MM.1S (cell line): ENCODE measurements around the gene CMIP.

ENCODE experiments used
- DNase-seq: peaks from one replicate; pipeline ENCODE4 v3.0.0-alpha.2; 2015
- H2AFZ ChIP-seq: fragments of 300-600 bp; sonication (generic); 2 replicates; pipeline ENCODE4 v1.6.0; 2016; ENCODE audit warnings: antibody characterized with exemption, low read length
- H3F3A ChIP-seq: fragments of 300-600 bp; sonication (generic); 2 replicates; pipeline ENCODE4 v1.6.1; 2016; ENCODE audit warnings: mild to moderate bottlenecking, antibody characterized with exemption, low read length, moderate library complexity, mixed read lengths; ENCODE audit not compliant: insufficient read depth
- H3K27ac ChIP-seq: fragments of 300-600 bp; sonication (generic); 2 replicates; pipeline ENCODE4 v1.5.1; 2016; ENCODE audit warnings: mild to moderate bottlenecking, low read length
- H3K27me3 ChIP-seq: fragments of 300-600 bp; sonication (generic); replicated peaks from 2 replicates; pipeline ENCODE4 v1.6.0; 2016; ENCODE audit warnings: low read length; ENCODE audit not compliant: insufficient read depth
- H3K36me3 ChIP-seq: fragments of 300-600 bp; sonication (generic); replicated peaks from 2 replicates; pipeline ENCODE4 v1.6.1; 2016; ENCODE audit warnings: mild to moderate bottlenecking, low read length, mixed read lengths; ENCODE audit not compliant: insufficient read depth
- H3K4me1 ChIP-seq: fragments of 300-600 bp; sonication (generic); 2 replicates; pipeline ENCODE4 v1.6.1; 2016; ENCODE audit warnings: low read length, mixed read lengths
- H3K4me2 ChIP-seq: fragments of 300-600 bp; sonication (generic); 2 replicates; pipeline ENCODE4 v1.6.0; 2016; ENCODE audit warnings: low read depth, low read length
- H3K4me3 ChIP-seq: fragments of 300-600 bp; sonication (generic); 2 replicates; pipeline ENCODE4 v1.5.1; 2016; ENCODE audit warnings: low read length, mixed read lengths
- H3K79me2 ChIP-seq: fragments of 300-600 bp; sonication (generic); 2 replicates; pipeline ENCODE4 v1.6.1; 2016; ENCODE audit warnings: mixed run types, low read length, mixed read lengths
- H3K9ac ChIP-seq: fragments of 300-600 bp; sonication (generic); 2 replicates; pipeline ENCODE4 v1.6.1; 2016; ENCODE audit warnings: low read length, mixed read lengths
- H3K9me2 ChIP-seq: fragments of 300-600 bp; sonication (generic); replicated peaks from 2 replicates; pipeline ENCODE4 v1.6.1; 2016; ENCODE audit warnings: mild to moderate bottlenecking, low read length, mixed read lengths; ENCODE audit not compliant: insufficient read depth
- H3K9me3 ChIP-seq: fragments of 300-600 bp; sonication (generic); replicated peaks from 2 replicates; pipeline ENCODE4 v1.6.1; 2016; ENCODE audit warnings: mild to moderate bottlenecking, low read length, mixed read lengths; ENCODE audit not compliant: insufficient read depth
- H4K20me1 ChIP-seq: fragments of 300-600 bp; sonication (generic); 2 replicates; pipeline ENCODE4 v1.6.1; 2016; ENCODE audit warnings: mild to moderate bottlenecking, low read length, moderate library complexity, mixed read lengths; ENCODE audit not compliant: insufficient read depth
- EZH2 ChIP-seq: fragments of 300-600 bp; sonication (generic); optimal IDR thresholded peaks from 2 replicates; pipeline ENCODE3; 2017; ENCODE audit warnings: low read depth, mild to moderate bottlenecking, antibody characterized with exemption, low read length, mixed read lengths
- EZH2phosphoT487 ChIP-seq: fragments of 300-600 bp; sonication (generic); IDR thresholded peaks from 2 replicates; pipeline ENCODE4 v1.6.1; 2018; ENCODE audit warnings: antibody characterized with exemption, low read length
- TF ChIP-seq, protein P1 (sequence below): fragments of 300-600 bp; sonication (generic); IDR thresholded peaks from 2 replicates; pipeline ENCODE4 v1.5.1; 2016; ENCODE audit warnings: antibody characterized with exemption, low read length, mixed read lengths

CMIP gene

DNA sequence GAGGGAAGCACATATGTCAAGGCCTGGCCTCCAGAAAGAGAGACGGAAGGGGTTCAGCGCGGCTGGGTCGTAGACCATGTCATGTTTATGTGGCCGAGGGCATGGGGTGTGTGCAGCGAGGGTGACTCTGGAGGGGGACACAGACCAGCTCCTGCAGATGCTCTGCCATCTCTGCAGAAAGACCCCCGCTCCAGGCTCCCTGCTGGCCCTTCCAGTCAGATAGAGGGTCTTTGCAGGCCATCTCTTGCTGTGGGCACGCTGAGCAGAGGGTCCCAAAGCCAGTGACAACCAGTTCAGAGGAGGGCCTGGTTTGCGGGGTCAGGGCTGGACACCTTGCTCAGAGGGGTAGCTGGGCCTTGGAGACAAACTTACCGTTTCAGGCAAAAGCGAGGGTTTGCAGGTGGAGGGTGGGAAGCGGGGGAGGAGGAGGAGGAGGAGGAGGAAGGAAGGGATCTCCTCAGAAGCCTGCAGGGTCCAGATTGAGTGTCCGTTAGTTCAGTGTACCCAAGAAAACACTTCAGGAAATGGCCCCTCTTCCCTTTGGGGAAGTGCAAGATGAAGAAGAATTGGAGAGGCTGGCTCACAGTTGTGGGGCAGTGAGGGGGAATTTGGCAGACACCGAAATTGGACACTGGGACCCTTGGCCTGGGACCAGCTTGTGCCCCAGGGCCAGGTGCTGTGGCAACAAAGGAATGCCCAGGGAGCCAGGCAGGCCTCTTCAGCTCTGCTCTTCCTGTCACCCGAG lies 102.8 kb downstream of the CMIP start:
- no peak for DNase-seq
- H3F3A ChIP-seq, result no peaks in the 10 kb centered on the region
- H3K9ac ChIP-seq, result no peak overlapping the region
- H3K79me2 ChIP-seq, result no peaks in the 10 kb centered on the region; the same call in 1 of the 2 replicates
- TF ChIP-seq EZH2phosphoT487 (no peak), EZH2 (no peak)
- TF ChIP-seq, protein P1, sequence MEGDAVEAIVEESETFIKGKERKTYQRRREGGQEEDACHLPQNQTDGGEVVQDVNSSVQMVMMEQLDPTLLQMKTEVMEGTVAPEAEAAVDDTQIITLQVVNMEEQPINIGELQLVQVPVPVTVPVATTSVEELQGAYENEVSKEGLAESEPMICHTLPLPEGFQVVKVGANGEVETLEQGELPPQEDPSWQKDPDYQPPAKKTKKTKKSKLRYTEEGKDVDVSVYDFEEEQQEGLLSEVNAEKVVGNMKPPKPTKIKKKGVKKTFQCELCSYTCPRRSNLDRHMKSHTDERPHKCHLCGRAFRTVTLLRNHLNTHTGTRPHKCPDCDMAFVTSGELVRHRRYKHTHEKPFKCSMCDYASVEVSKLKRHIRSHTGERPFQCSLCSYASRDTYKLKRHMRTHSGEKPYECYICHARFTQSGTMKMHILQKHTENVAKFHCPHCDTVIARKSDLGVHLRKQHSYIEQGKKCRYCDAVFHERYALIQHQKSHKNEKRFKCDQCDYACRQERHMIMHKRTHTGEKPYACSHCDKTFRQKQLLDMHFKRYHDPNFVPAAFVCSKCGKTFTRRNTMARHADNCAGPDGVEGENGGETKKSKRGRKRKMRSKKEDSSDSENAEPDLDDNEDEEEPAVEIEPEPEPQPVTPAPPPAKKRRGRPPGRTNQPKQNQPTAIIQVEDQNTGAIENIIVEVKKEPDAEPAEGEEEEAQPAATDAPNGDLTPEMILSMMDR, result no peak
- no peaks in the 10 kb centered on the region for H3K36me3 ChIP-seq
- no peak overlapping the region for H3K27ac ChIP-seq
- no peak overlapping the region for H3K4me3 ChIP-seq
- no peaks in the 10 kb centered on the region for H3K27me3 ChIP-seq
- H4K20me1 ChIP-seq, result no peaks in the 10 kb centered on the region
- H3K9me3 ChIP-seq, result no peaks in the 10 kb centered on the region
- H3K4me1 ChIP-seq, result no peaks in the 10 kb centered on the region
- H3K4me2 ChIP-seq, result no peak overlapping the region
- no peaks in the 10 kb centered on the region for H3K9me2 ChIP-seq
- H2AFZ ChIP-seq, result no peak overlapping the region

DNA sequence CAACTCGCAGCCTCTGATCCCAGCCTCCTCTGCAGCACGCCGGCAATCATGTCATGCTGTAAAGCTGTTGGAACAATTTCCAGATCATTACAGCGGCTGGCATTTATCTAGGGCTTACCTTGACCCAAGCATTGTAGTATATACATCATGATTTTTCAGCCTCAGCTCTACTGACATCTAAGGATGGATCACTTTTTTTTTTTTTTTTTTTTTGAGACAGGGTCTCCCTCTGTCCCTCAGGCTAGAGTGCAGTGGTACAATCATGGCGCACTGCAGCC lies 103.3 kb downstream of the CMIP start:
- no peaks in the 10 kb centered on the region; the same call in 1 of the 2 replicates for H3K79me2 ChIP-seq
- TF ChIP-seq EZH2phosphoT487 (no peak), EZH2 (no peak)
- TF ChIP-seq, protein P1, result no peak
- H3K4me3 ChIP-seq, result no peak overlapping the region
- no peaks in the 10 kb centered on the region for H3K9me2 ChIP-seq
- no peaks in the 10 kb centered on the region for H4K20me1 ChIP-seq
- no peak for DNase-seq
- no peaks in the 10 kb centered on the region for H3K4me1 ChIP-seq
- H3K27ac ChIP-seq, result no peak overlapping the region
- H2AFZ ChIP-seq, result no peak overlapping the region
- no peaks in the 10 kb centered on the region for H3K9me3 ChIP-seq
- H3K9ac ChIP-seq, result no peak overlapping the region
- H3K27me3 ChIP-seq, result no peaks in the 10 kb centered on the region
- no peaks in the 10 kb centered on the region for H3K36me3 ChIP-seq
- H3F3A ChIP-seq, result no peaks in the 10 kb centered on the region
- no peak overlapping the region for H3K4me2 ChIP-seq

DNA sequence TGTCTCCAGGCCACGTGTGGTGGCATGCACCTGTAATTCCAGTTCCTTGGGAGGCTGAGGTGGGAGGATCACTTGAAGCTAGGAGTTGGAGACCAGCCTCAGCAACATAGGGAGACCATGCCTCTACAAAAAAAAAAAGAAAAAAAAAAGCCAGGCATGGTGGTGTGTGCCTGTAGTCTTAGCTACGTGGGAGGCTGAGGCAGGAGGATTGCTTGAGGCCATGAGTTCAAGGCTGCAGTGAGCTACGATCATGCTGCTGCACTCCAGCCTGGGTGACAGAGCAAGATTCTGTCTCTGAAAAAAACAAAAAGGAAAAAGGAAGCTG lies 103.9 kb downstream of the CMIP start:
- Histone ChIP-seq H2AFZ (no peak overlapping the region), H3K79me2 (no peaks in the 10 kb centered on the region; the same call in 1 of the 2 replicates), H3K9me2 (no peaks in the 10 kb centered on the region), H4K20me1 (no peaks in the 10 kb centered on the region), H3K9ac (no peak overlapping the region), H3K27me3 (no peaks in the 10 kb centered on the region), H3K4me2 (no peak overlapping the region), H3K36me3 (no peaks in the 10 kb centered on the region), H3F3A (no peaks in the 10 kb centered on the region), H3K9me3 (no peaks in the 10 kb centered on the region), H3K27ac (no peak overlapping the region), H3K4me1 (no peaks in the 10 kb centered on the region), H3K4me3 (no peak overlapping the region)
- no peak for DNase-seq
- TF ChIP-seq, protein P1, result no peak
- TF ChIP-seq EZH2phosphoT487, result no peak
- no peak for TF ChIP-seq EZH2
